ENCODE data around the gene RAPGEF5.
A peak's percentile ranks its signal among the peaks of the same experiment; 100 is the strongest.

Gene RAPGEF5

GRCh38 chr7:22256541-22257096 lies 100.3 kb downstream of the RAPGEF5 start:
- DNase-seq (ENCODE audit: low spot score): no peak

GRCh38 chr7:22255834-22256233 lies 101.1 kb downstream of the RAPGEF5 start:
- no peak for DNase-seq (ENCODE audit: low spot score)

GRCh38 chr7:22255342-22255741 lies 101.6 kb downstream of the RAPGEF5 start:
- DNase-seq (ENCODE audit: low spot score): no peak

- no peak for DNase-seq (ENCODE audit: low spot score)
Measured at GRCh38 chr7:22252936-22253536, 103.9 kb downstream of the RAPGEF5 start.

GRCh38 chr7:22252016-22252415 lies 104.9 kb downstream of the RAPGEF5 start:
- DNase-seq (ENCODE audit: low spot score): no peak

DNA sequence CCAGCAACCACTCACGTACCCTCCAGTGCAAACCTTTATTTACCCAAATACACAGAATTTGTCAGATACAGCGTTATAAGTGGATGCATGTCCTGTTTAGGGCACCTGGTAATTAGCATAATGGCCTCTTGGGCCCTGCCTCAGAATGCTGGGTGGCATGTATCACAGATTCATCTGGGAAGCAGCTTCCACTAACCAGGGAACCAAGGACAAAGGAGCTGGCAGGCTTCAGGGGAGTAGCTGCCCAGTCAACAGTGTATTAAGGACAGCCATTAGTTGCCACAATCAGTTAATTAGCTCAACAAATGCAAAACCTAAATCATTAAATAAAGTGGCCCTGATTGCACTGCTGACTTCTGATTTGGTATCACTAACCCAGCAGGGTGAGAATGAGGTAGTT lies 105.7 kb downstream of the RAPGEF5 start:
- DNase-seq (ENCODE audit: low spot score): no peak

- DNase-seq (ENCODE audit: low spot score): no peak
Measured at GRCh38 chr7:22250390-22250789, 106.6 kb downstream of the RAPGEF5 start.

DNA sequence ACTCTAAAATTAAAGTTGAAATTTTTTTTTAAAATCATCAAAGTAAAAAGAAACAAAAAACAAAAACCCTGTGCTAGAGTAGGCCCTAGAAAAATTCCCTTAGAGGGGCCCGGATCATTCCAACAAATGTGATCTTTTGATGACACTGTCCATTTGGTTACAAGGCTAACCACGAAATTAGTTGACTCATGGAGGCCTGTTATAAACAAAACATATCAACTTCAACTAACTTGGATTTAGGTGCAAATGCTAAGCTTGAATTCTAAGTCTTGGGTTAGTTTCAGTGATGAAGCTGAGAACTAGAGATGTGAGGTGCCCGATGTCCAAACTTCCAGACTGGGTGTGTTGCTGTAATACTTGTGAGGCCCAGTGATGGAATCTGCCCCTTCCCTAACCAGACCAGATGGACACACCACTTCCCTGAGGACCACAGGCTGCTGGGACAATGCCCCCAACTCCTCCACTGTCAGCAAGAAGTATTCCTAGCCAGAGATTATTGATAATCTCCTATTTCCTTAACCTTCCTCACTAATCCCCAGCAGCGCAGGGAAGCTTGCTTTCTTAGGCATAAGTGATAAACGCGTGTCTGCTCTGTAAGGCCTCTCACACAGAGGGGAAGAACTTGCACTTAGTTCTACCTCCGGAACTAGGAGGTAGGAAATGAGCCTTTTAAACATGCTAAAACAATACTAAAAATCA lies 108.7 kb downstream of the RAPGEF5 start:
- DNase-seq (ENCODE audit: low spot score): no peak

DNA sequence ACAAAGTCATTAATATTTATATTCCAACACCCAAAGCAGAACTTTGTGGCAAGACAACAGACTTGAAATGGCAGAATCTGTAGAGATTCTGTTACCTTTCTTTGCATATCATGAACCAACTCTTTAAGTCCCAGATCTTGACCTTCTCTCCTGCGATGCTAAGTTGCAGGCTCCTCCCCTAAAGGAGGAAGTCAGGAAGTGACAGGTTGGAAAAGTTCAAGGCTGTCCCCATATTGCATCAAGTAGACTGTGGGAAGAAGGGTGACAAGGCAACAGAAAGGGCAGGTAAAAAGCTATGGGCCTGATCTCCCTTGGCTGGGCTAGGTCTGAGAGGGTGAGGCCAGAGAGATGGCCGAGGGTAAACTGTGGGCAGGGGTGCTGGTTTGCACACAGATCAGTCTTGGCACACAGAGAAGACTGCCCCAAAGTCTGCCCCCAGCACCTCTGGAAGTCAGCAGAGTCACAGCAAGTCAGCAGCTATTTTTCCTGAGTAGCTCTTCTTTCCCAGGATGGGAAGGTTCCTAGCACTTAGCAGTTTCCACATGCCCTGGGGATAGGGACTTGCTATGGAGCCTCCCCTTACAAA lies 115.1 kb downstream of the RAPGEF5 start:
- DNase-seq (ENCODE audit: low spot score): no peak

GRCh38 chr7:22240904-22241571 lies 115.9 kb downstream of the RAPGEF5 start:
- DNase-seq (ENCODE audit: low spot score): no peak

DNA sequence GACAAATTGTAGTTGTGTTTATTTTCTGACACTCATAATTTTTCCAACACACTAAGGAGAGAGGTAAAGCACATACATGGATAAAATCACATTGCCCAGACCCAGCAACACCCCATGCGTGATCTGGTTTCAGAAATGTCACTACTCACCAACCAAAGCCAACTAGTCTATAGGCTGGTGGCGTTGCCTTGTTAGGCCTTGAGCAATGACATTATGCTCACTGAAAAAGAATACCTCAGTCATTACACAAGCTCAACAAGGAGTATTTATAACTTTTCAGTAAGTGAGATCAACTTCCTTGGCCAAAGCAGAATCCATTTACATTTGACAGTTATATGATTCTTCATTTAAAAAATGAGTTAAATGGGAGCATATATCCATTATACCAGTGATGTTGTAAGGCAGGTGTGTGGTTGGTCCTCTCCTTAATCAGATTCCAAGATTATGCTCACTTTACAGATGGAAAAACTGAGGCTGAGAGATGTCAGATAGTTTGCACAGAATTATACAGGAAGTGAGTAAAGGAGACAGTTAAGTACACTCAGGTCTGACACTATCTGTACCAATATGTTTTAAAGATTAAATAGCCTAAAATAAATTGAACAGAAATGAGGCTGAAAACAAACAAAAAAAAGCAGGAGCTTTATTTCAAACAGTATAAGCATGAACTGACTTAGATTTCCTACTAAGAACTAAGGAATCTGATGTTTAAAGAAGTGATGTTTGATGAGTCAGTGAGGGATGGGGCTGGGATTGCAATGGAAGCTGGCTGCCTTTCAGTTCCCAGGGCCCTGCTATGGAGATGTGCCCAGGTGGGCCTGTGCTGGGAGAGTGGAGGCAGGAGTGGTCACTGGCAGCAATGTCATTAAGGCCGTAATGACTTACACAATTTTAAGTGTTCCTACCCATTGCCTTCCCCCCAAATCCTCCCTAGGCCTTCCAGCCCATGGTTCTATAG lies 118.3 kb downstream of the RAPGEF5 start:
- DNase-seq (ENCODE audit: low spot score): peak; percentile 62

DNA sequence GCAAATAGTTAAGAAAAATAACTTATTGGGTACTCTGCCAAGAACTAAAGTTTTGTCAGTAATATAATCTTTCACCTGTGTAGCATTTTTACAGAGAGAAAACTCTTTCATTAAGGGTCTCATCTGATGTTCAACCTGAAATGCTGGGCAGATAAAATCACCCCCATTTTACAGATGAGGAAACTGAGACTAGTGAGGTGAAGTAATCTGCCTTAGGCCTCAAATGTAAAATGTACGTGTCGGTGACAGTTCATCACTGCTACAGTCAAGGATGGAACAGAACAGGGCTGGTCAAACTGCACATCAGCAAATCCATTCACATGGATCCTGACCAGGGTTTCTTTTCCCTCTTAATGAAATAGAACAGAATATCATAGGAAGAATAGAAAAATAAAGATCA lies 121.8 kb downstream of the RAPGEF5 start:
- DNase-seq (ENCODE audit: low spot score): no peak

DNA sequence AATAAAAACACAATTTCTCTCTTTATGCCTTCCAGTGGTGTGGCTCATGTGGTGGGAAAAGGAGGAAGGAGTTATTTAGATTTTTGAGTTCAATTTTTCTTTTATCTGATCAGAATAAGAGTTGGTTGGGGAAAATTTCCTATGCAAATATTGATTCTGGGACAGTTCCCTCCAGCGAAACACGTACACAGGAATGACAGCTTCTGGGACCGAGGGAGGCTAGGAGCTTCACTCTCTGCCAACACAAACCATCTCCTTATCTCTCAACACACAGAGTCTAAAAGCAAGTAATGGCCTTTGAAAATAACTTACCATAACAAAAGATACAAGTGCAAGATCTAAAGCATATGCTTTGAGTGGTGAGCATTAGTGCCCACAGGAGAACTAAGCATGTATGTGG lies 122.7 kb downstream of the RAPGEF5 start:
- no peak for DNase-seq (ENCODE audit: low spot score)

DNA sequence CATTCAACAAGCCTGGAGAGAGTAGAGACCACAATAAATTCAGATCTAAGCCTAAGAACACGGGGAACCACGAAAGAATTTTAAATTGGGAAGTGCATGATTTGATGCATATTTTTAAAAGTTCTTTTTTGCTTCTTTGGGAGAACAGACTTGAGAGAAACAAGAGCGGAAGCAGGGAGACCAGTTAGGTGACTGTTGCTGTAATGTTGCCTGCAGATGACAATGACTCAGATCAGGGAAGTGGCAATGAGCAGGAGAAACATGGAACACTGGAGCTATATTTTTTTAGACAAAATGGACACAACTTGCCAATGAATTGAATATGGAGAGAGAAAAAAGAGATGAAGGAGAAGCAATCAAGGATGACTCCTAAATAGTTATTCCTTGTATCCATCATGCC lies 125.1 kb downstream of the RAPGEF5 start:
- DNase-seq (ENCODE audit: low spot score): no peak

DNA sequence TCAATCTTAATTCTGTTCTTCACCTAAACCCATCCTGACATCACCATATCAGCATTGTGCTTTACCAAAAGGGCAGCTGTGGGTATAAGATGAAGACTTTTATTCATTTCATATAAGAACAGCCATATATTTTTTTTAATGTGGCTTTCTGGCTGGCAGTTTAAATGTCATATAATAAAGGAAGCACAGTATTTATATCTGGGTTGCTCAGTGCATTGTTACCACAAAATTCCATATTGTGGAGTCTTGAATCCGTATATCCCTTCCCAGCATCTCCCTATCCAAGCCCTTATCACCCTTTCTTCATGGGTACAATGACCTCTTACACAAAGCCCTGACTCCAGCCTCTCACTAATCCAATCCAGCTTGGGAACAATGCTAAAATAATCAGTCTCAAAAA lies 125.8 kb downstream of the RAPGEF5 start:
- DNase-seq (ENCODE audit: low spot score): no peak

GRCh38 chr7:22230238-22230637 lies 126.7 kb downstream of the RAPGEF5 start:
- no peak for DNase-seq (ENCODE audit: low spot score)

DNA sequence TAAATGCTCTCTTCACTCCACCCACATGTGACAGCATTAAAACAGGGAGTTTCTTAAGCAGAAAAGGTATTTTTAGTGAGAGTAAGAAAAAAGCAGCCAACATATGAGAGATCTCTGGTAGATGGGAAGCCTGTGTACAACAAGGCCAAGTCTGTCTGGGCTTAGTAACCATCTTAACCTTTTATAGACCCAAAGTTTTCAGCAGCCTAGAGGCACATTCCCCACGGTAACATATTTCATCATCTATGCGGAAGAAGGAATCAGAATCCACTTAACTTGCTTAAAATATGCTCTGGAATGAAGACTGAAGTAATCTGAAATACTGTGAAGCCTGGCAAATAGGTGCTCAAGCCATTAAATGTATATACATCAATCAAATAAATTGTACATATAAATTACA lies 127.8 kb downstream of the RAPGEF5 start:
- DNase-seq (ENCODE audit: low spot score): no peak

- no peak for DNase-seq (ENCODE audit: low spot score)
Measured at GRCh38 chr7:22223807-22224206, 133.1 kb downstream of the RAPGEF5 start.

DNA sequence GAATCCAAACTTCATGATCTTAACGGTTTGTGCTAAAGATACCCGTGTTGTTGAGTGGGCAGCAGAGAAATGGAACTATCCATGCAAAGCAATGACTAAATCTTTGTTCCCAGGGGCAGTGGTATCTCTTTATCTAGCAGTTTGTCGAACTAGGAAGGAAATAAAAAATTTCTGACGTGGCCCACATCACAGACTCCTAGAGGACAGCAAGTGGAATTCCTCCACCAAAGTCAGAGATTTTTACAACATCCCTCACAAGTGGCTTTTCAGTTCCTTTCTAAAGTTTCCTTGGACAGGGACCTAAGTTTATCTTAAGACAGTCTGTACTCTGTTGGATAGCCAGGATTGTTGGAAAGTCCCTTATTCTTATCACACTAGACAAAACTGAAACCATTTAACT lies 136.0 kb downstream of the RAPGEF5 start:
- DNase-seq (ENCODE audit: low spot score): no peak

DNA sequence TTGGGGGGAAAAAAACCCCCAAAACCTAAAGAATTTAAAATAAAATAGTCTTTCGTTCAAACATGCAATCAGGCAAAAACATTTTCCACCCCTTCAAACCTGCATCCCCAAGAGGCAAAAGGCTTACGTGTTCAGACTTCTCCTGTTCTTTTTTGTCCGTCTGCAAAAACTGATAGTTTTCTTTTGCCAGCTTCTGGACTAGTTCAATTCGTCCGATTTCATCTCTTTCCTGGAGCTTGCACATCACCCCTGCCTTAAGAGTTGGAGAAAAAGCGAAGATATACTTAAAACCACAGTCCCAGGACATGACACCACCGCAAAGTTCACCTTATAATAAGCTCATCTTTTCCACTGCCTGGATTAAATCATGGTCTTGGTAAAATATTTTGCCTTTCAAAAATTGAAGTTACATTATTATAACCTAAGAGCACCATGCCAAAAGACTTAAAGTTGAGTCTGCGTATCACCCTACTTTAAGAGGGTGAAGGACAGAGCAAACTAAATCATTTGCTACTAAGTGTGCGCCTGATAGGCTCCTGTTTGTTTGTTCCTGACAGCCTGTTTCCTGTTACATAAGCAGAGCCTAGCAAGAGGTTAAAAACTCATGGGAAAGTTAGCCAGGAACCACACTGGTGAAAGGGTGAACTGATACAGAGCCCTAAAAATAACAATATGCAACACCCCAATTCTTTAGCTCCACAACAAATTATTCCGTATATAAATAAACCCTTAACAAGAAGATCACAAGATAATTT lies 137.0 kb downstream of the RAPGEF5 start:
- DNase-seq (ENCODE audit: low spot score): no peak

GRCh38 chr7:22219036-22219435 lies 137.9 kb downstream of the RAPGEF5 start:
- no peak for DNase-seq (ENCODE audit: low spot score)
